ENCODE measurements around the gene SLC7A6.
A peak's percentile ranks its signal among the peaks of the same experiment; 100 is the strongest.
"Not testable (repeated sequence)": the region's sequence is repeated elsewhere in the genome, so short reads cannot be mapped to it uniquely, and the experiment has no call there.

SLC7A6 gene

DNA sequence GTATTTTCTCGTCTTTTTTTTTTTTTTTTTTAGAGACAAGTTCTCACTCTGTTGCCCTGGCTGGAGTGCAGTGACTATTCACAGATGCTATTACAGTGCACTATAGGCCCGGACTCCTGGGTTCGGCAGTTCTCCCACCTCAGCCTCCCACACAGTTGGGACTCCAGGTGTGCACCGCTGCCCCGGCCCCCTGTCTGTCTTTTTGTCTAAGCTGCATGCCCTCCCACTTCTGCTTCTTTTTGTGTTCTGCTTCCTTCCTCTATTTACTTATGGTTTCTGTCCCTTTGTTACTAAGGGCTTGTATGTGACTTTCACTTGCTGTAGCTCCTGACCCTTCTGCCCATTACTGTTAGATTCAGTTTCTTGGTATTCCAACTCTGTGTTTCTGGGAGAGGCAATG lies 20.5 kb downstream of the SLC7A6 start:
- no peak for DNase-seq

DNA sequence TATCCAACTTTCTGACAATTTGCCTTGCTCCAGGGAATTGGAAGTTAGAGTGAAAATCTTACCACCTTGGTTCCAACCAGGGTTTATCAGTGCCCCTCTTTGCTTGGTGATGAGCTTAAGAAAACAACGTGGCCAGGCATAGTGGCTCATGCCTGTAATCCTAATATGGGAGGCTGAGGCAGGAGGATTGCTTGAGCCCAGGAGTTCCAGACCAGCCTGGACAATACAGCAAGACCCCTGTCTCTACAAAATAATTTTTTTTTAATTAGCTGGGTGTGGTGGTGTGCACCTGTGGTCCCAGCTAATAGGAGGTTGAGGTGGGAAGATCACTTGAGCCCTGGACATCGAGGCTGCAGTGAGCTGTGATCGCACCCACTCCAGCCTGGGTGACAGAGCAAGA lies 21.4 kb downstream of the SLC7A6 start:
- DNase-seq = no peak

DNA sequence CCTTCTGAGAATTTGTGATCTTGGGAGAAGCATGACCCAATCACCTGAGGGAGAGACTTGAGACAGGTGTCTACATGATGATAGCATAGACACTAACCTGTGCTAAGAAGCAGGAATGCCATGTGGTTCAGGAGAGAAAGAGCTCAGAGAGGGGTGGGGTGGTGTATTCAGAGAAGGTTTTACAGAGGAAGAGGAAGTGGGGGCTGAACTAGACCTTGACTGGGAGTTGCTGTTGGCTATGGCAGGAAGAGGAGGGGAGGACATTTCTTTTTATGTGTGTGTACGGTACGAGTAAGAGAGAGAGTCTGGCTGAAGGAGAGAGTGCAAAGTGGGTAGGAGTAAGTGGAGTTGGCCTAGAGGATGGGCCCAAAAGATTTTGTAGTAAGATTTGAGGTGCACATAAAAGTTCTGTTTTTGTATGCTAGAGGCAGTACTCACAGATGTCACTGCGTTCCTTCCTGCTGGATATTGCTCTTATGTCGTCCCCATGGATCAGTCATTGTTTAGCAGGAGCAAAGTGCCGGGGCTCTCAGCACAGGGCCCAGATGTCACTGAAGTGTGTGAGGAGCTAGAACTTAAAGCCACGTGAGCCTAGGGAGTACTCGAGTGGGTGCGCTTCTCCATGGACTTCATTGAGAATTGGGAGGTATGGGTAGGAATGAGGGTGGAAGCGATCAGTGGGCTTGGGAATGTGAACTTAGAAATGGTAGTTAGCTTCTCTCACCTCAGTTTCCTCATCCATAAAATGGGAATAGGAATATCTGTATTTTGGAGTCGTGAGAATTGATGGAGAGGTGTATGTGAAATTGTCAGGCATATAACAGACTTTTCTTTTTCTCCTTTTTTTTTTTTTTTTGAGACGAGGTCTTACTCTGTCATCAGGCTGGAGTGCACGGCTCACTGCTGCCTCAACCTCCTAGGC lies 22.1 kb downstream of the SLC7A6 start:
- DNase-seq = peak; percentile 41

DNA sequence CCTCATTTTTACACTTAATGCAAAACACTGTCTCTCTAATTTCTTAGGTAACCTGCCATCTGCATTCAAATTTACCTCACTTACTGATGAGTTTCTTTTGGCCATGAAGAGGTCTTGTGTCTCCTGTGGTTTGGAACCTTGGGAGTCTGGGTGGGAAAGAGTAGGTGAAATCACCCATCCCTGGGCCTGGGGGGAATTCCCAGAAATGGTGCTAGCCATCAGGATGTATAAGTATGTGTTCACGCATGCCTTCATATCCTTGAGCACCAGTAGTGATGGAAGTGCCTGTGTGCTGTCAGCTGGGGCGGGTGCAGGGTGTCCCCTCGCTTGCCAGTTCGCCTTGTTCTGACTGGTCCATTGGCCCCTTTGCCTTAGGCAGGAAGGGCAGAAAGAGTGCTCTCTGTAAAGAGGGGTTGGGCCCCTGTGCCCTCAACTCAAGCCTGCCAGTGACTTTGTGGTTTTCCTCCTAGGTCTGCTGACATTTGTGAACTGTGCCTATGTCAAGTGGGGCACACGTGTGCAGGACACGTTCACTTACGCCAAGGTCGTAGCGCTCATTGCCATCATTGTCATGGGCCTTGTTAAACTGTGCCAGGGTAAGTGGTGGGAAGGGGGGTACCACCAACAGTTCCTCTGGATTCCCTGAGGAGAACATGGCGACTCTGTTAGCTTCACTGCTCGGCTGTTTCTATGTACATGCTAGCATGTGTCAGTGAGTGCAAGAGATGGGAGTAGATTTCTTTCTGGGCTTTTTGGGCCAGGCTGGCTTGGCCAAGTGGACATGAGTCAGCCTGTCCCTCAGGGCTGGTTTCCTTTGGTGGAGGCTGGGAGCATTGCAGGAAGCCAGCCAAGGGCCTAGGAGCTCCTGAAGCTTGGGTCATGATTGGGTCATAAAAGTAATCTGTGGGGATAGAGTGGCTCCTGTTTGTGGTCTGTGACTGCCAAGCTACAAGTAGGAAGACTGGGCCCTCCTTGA lies 23.2 kb downstream of the SLC7A6 start:
- peak; percentile 45 for DNase-seq

- no peak for DNase-seq
Measured at GRCh38 chr16:68288252-68288650, 23.9 kb downstream of the SLC7A6 start.

DNA sequence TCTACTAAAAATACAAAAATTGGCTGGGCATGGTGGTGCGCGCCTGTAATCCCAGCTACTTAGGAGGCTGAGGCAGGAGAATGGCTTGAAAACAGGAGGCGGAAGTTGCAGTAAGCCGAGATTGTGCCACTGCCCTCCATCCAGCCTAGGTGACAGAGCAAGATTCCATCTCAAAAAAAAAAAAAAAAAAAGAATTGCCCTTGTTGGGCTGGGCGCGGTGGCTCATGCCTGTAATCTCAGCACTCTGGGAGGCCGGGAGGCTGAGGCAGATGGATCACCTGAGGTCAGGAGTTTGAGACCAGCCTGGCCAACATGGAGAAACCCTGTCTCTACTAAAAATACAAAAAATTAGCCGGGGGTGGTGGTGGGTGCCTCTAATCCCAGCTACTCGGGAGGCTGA lies 24.5 kb downstream of the SLC7A6 start:
- not testable (repeated sequence) for DNase-seq

GRCh38 chr16:68289202-68289601 lies 24.9 kb downstream of the SLC7A6 start:
- no peak for DNase-seq

DNA sequence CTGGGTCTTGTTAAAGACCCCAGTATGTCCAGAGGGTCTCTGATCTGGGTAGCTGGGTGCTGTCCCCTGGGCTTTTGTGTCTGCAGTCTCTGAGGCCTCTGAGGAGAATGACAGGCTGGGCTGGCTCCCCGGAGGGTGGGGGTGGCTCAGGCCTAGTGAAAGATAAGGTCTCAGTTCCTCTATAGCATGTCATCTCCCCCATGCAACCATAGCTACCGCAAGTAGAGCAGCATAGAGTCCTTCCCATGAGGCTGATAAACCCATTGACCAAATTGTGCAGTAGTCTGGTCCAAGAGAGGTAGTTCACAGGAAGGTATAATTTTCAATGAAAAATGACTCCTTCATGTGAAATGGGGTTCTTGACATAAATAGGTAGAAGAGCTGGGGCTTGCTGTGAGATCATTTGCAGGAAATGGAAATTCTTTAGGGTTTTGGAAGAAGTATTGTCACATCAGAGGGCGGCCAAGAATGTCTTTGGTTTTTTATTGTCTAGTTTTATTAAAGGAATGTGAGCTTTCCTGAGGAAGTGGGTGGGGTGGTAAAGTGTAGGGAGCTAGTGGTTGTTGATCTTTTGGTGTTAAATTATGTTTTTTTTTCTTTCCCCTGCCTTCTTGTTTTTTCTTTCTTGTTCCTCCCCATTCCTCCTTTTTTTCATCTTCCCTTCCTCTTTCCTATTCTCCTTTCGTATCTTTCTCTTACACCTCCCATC lies 25.4 kb downstream of the SLC7A6 start:
- peak; percentile 30 for DNase-seq

DNA sequence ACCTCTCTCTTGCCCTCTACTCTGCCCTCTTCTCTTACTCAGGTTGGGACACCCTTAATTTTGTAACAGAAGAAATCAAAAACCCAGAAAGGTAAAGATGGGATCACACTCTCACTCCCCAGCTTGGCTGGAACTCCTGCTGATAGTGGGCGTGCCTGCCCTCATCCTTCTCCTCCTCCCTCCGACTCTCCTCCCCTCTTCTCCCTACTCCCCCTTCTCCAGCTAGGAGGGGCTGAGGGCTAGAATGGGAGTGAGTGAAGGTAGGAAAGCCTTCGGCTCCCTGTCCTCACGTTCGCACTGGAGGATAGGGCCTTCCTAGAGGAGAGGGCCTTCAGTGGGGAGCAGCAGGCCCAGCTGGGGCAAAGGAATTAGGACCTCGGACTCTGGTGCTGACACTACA lies 26.1 kb downstream of the SLC7A6 start:
- no peak for DNase-seq

DNA sequence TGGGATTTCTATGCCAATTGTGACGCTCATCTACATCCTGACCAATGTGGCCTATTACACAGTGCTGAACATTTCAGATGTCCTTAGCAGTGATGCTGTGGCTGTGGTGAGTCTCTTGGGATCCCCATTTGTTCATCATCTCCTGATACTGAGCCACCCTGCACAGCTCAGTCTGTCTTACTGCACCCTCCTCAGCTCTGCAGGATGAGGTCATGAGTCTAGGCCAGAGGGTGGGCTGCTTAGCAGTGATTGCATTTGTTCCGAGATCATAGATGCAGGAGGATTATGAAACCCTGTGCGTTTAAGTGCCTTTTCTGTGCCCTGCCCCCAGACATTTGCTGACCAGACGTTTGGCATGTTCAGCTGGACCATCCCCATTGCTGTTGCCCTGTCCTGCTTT lies 26.9 kb downstream of the SLC7A6 start:
- DNase-seq = no peak

DNA sequence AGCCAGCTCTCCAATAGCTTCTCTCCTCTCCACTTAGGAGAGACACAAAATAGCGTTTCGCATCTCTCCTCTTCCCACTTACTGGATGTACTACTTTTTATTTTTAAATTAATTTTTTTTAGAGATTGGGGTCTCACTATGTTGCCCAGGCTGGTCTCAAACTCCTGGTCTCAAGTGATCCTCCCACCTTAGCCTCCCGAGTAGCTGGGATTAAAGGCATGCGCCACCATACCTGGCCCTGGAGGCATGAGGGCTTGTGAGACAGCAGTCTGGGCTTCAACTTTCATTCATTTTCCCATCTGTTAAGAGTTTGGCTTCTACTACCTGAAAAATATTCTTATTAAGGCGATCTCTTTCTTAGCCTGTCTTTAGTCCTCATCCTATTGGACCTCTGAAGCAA lies 28.1 kb downstream of the SLC7A6 start:
- no peak for DNase-seq

DNA sequence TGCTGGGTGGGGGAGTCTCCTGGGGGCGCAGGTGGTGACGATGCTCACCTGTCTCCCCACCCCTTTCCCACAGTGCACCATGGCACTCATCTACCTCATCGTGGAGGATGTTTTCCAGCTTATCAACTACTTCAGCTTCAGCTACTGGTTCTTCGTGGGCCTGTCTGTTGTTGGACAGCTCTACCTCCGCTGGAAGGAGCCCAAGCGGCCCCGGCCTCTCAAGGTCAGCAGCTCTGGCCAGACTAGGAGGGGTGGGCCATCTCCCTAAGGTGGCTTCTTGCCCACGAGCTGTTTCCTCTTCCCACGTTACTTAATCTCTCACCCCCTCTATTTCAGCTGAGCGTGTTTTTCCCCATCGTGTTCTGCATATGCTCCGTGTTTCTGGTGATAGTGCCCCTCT lies 32.0 kb downstream of the SLC7A6 start:
- no peak for DNase-seq

DNA sequence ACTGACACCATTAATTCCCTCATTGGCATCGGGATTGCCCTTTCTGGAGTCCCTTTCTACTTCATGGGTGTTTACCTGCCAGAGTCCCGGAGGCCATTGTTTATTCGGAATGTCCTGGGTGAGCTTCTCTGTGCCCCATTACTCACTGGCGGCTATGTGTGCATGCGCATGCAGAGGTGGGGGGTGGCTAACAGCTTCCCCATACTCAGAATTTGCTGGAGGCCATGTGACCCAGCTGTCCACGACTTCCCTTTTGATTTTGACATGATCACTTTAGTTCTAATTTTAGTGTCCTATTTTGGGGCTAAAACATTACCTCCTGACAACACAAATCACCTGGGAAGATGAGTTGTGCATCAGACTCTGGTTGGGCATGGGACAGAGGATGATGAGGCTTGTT lies 32.4 kb downstream of the SLC7A6 start:
- no peak for DNase-seq

GRCh38 chr16:68297908-68298307 lies 33.6 kb downstream of the SLC7A6 start:
- no peak for DNase-seq

- no peak for DNase-seq
Measured at GRCh38 chr16:68298312-68298711, 34.0 kb downstream of the SLC7A6 start.

DNA sequence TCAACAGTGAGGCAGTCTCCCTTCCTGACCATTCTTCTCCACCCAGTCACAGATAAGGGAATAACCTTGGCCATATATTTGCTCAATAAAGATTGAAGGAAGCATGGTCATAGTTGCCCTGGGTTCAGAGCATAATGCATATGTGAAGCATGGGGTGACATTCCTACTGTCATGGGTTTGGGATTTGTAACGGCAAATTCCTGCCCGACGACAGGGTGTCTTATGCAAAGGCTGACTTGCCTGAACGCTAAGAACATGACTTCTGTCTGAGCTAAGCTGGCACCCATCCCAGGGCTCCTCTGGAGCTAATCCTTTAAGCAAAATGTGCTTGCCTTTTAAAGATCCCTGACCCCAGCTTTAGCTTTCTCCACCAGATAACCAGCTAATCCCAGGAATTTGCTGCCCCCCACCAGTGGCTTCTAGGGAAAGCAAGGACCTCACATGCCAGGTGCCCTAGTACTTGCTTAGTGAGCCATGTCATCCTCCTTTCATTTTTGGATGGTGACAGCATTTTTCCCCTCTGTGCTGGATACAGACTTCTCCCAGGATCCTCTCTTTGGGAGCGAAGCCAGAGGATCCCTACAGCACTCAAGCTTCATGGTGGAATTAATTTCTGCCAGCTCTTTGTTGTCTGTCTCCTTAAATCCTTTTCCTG lies 34.7 kb downstream of the SLC7A6 start:
- DNase-seq = no peak

GRCh38 chr16:68299571-68300453 lies 35.5 kb downstream of the SLC7A6 start:
- DNase-seq = no peak

DNA sequence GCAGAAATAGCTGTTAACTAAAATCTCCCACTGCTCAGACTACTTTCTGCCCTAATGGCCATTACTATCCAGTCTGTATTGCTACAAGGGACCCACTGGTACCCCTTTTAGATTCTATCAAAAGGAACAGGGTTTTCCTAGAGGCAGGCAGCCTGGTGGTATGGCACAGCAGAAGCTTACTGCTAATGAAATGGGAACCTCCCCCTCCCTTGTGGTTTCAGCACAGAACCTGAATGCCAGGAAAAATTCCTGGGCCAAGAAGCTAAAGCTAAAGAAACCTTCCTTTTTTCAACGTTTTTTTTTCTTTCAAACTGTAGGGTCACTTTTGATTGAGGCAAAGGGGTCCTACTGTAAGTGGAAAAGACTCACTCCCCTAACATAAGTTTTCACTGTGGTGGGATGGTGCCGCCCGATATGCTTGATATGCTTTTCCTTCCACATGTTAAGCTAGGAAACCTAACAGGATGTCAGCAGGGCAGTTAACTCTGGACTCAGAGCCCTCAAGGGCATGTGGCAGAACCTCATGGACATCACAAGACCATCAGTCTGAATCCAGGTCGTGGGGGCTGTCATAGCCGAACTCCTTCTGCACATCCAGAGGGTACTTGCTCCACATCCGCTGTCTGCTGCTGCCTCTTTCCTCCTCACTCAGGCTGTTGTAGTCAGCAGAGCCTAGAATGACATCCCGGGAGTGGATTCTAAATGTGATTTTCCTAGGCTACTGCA lies 36.6 kb downstream of the SLC7A6 start:
- DNase-seq = no peak

- no peak for DNase-seq
Measured at GRCh38 chr16:68306633-68307032, 42.3 kb downstream of the SLC7A6 start.

DNA sequence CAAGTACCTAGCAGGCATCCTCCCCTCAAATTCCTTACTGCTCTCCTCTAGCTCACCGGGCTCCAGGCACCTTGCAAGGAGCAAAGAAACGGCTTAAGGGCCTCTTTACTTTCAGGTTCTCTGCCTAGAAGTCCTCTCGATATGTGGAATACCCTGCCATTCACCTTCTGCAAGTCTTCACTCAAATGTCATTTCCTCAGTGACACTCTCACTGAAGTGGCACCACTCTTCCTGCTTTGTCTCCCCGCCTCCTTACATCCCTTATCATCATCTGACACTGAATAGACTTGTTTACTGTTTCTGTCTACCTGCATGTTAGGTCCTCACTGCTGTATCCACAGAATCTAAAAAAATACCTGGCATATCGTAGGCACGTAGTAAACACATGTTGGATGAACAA lies 45.5 kb downstream of the SLC7A6 start:
- no peak for DNase-seq

DNA sequence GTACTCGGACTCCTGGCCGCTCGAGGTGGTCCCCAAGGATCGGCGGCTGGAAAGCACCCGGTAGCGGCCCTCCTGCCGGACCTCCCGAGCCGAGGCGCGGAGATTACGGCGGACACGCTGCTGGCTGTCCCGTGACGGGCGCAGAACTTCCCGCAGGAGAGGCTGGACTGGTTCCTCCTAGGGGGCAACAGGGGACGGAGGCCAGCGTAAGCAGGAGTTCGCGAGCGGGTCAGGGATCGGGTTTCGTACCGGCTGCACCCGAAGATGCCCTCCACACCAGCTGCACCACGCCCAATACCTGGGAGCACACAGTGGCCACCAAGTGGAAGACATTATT lies 46.1 kb downstream of the SLC7A6 start:
- no peak for DNase-seq

Measured in activated gamma-delta T cell treated with Interleukin-2 at 50 U/mL for 16 hours (primary cell).